LNCaP clone FGC (cell line): ENCODE measurements around the gene ARSB.

ENCODE experiments used
- DNase-seq: peaks from one replicate; pipeline ENCODE4 v3.0.0-alpha.2; 2011; ENCODE audit warnings: low read depth
- H3K4me3 ChIP-seq: 2 replicates; pipeline ENCODE4 v1.5.1; 2011; ENCODE audit warnings: mild to moderate bottlenecking, low read depth, low read length, control low read depth
- CTCF ChIP-seq: IDR thresholded peaks from 2 replicates; pipeline ENCODE4 v1.5.1; 2012; ENCODE audit warnings: mild to moderate bottlenecking; ENCODE audit not compliant: control insufficient read depth, insufficient read depth; ENCODE audit errors: extremely low read depth

ARSB gene

GRCh38 chr5:78758169-78758839 lies 226.8 kb downstream of the ARSB start:
- no peak for DNase-seq
- no peak overlapping the region for H3K4me3 ChIP-seq
- no peak for TF ChIP-seq CTCF

- no peak for DNase-seq
- no peak overlapping the region for H3K4me3 ChIP-seq
- no peak for TF ChIP-seq CTCF
Measured at GRCh38 chr5:78757269-78758053, 227.6 kb downstream of the ARSB start.

GRCh38 chr5:78756858-78757257 lies 228.3 kb downstream of the ARSB start:
- no peak for TF ChIP-seq CTCF
- H3K4me3 ChIP-seq = no peak overlapping the region
- DNase-seq = no peak

GRCh38 chr5:78755822-78756429 lies 229.2 kb downstream of the ARSB start:
- TF ChIP-seq CTCF = no peak
- no peak overlapping the region for H3K4me3 ChIP-seq
- DNase-seq = no peak

GRCh38 chr5:78754655-78755054 lies 230.5 kb downstream of the ARSB start:
- no peak for DNase-seq
- H3K4me3 ChIP-seq = no peak overlapping the region
- no peak for TF ChIP-seq CTCF

GRCh38 chr5:78753093-78753531 lies 232.0 kb downstream of the ARSB start:
- no peak for DNase-seq
- TF ChIP-seq CTCF = no peak
- no peak overlapping the region for H3K4me3 ChIP-seq
